ENCODE results near the gene CCL13.

CCL13 gene

GRCh38 chr17:34360601-34361270, 4.5 kb downstream of the CCL13 start:
- Histone ChIP-seq H3K27ac (no peak overlapping the region), H3K4me3 (no peak overlapping the region)
- no peak for DNase-seq (ENCODE audit: low spot score)
- no peak for TF ChIP-seq CTCF (IDR thresholded peaks at IDR 0.05)

GRCh38 chr17:34361478-34362061, 5.3 kb downstream of the CCL13 start:
- peak; percentile 99 for TF ChIP-seq CTCF (IDR thresholded peaks at IDR 0.05)
- no peak overlapping the region for H3K4me3 ChIP-seq
- DNase-seq (ENCODE audit: low spot score): peak; percentile 91
- H3K27ac ChIP-seq: no peak overlapping the region

- Histone ChIP-seq H3K27ac (no peak within 1 kb of the TSS), H3K4me3 (no peak within 1 kb of the TSS)
- no peak for TF ChIP-seq CTCF (IDR thresholded peaks at IDR 0.05)
- DNase-seq (ENCODE audit: low spot score): no peak
These were observed 6.9 kb downstream of the CCL13 start, which contains the start of gene CCL1 for GRCh38 chr17:34363183-34363661. CCL1 (minus strand) TSS chr17:34363233; CDS start chr17:34363161, 72 bp downstream.

- H3K27ac ChIP-seq: no peak overlapping the region
- H3K4me3 ChIP-seq: no peak overlapping the region
- TF ChIP-seq CTCF (IDR thresholded peaks at IDR 0.05): no peak
- DNase-seq (ENCODE audit: low spot score): no peak
These were observed 8.5 kb downstream of the CCL13 start for GRCh38 chr17:34364751-34365150.

- no peak overlapping the region for H3K4me3 ChIP-seq
- no peak for TF ChIP-seq CTCF (IDR thresholded peaks at IDR 0.05)
- H3K27ac ChIP-seq: no peak overlapping the region
- no peak for DNase-seq (ENCODE audit: low spot score)
These were observed 9.1 kb downstream of the CCL13 start for GRCh38 chr17:34365340-34365739.

- no peak for DNase-seq (ENCODE audit: low spot score)
These were observed 9.7 kb downstream of the CCL13 start for GRCh38 chr17:34366010-34366409.

More at GRCh38 chr17:34366010-34366409, 9.7 kb downstream of the CCL13 start:
- no peak overlapping the region for H3K27ac ChIP-seq
- no peak for TF ChIP-seq CTCF (IDR thresholded peaks at IDR 0.05)
- no peak overlapping the region for H3K4me3 ChIP-seq
